Measurements from ENCODE around the gene FAM120B.

The FAM120B gene

GRCh38 chr6:170423030-170423429 lies 116.5 kb downstream of the FAM120B start:
- Histone ChIP-seq H3K4me3 (ENCODE audit: low read depth, low read length) (no peak overlapping the region), H3K27me3 (ENCODE audit: insufficient read depth, low read depth, severe bottlenecking) (no peaks in the 10 kb centered on the region), H3K9me3 (ENCODE audit: severe bottlenecking) (no peaks in the 10 kb centered on the region), H3K27ac (no peak overlapping the region), H3K36me3 (no peaks in the 10 kb centered on the region)
- no peak for DNase-seq
- no peak for TF ChIP-seq CTCF (IDR thresholded peaks at IDR 0.05; ENCODE audit: low read depth, low read length)

GRCh38 chr6:170423814-170424603 lies 117.5 kb downstream of the FAM120B start:
- no peak overlapping the region for H3K4me3 ChIP-seq (ENCODE audit: low read depth, low read length)
- DNase-seq = no peak
- no peaks in the 10 kb centered on the region for H3K27me3 ChIP-seq (ENCODE audit: insufficient read depth, low read depth, severe bottlenecking)
- no peak for TF ChIP-seq CTCF (IDR thresholded peaks at IDR 0.05; ENCODE audit: low read depth, low read length)
- no peaks in the 10 kb centered on the region for H3K36me3 ChIP-seq
- H3K27ac ChIP-seq = no peak overlapping the region
- H3K9me3 ChIP-seq (ENCODE audit: severe bottlenecking) = no peaks in the 10 kb centered on the region

- no peak for TF ChIP-seq CTCF (IDR thresholded peaks at IDR 0.05; ENCODE audit: low read depth, low read length)
- Histone ChIP-seq H3K4me3 (ENCODE audit: low read depth, low read length) (no peak overlapping the region), H3K9me3 (ENCODE audit: severe bottlenecking) (no peaks in the 10 kb centered on the region), H3K27ac (no peak overlapping the region), H3K27me3 (ENCODE audit: insufficient read depth, low read depth, severe bottlenecking) (no peaks in the 10 kb centered on the region), H3K36me3 (no peaks in the 10 kb centered on the region)
- DNase-seq = no peak
Measured at GRCh38 chr6:170424604-170425126, 118.1 kb downstream of the FAM120B start.

GRCh38 chr6:170429450-170429849 lies 122.9 kb downstream of the FAM120B start:
- Histone ChIP-seq H3K9me3 (ENCODE audit: severe bottlenecking) (no peaks in the 10 kb centered on the region), H3K4me3 (ENCODE audit: low read depth, low read length) (no peak overlapping the region), H3K27ac (no peak overlapping the region), H3K27me3 (ENCODE audit: insufficient read depth, low read depth, severe bottlenecking) (no peaks in the 10 kb centered on the region), H3K36me3 (no peaks in the 10 kb centered on the region)
- no peak for DNase-seq
- no peak for TF ChIP-seq CTCF (IDR thresholded peaks at IDR 0.05; ENCODE audit: low read depth, low read length)

GRCh38 chr6:170433163-170434116 lies 126.9 kb downstream of the FAM120B start:
- Histone ChIP-seq H3K36me3 (no peaks in the 10 kb centered on the region), H3K27ac (peak overlapping the region; percentile 63), H3K9me3 (ENCODE audit: severe bottlenecking) (peaks cover 16% of the 10 kb centered on the region), H3K4me3 (ENCODE audit: low read depth, low read length) (no peak overlapping the region), H3K27me3 (ENCODE audit: insufficient read depth, low read depth, severe bottlenecking) (no peaks in the 10 kb centered on the region)
- TF ChIP-seq CTCF (IDR thresholded peaks at IDR 0.05; ENCODE audit: low read depth, low read length) = no peak
- peak; percentile 92 for DNase-seq

All from WERI-Rb-1 (cell line).